Activated naive CD4-positive, alpha-beta T cell treated with anti-CD3 and anti-CD28 coated beads for 36 hours (primary cell): ENCODE results near the gene CRYAA. TPM values are rescaled to one million over a fixed set of nuclear protein-coding genes. Genes with fewer than 3 reads are reported as not detected.
"Not testable (repeated sequence)": the region's sequence is repeated elsewhere in the genome, so short reads cannot be mapped to it uniquely, and the experiment has no call there.

Source experiments
- CTCF ChIA-PET: fragments of 350-600 bp; sonication (Branson Sonifier 250); formaldehyde crosslinking; loops from one replicate; lab custom pipeline; 2021; ENCODE audit warnings: antibody characterized with exemption; lab: Charles Lee
- DNase-seq: peaks from one replicate; pipeline ENCODE4 v3.0.0-alpha.2; 2020
- H3K27ac Mint-ChIP-seq: one replicate; pipeline ENCODE4 v1.8.0; 2021; ENCODE audit warnings: mild to moderate bottlenecking, mixed read lengths
- H3K27me3 Mint-ChIP-seq: one replicate; pipeline ENCODE4 v1.8.0; 2021; ENCODE audit warnings: low read depth, mixed read lengths
- H3K36me3 Mint-ChIP-seq: one replicate; pipeline ENCODE4 v1.8.0; 2021; ENCODE audit warnings: low read depth, mixed read lengths
- H3K4me1 Mint-ChIP-seq: one replicate; pipeline ENCODE4 v1.8.0; 2021; ENCODE audit warnings: low read depth, mixed read lengths
- H3K4me3 Mint-ChIP-seq: one replicate; pipeline ENCODE4 v1.8.0; 2021; ENCODE audit warnings: mild to moderate bottlenecking, moderate library complexity, mixed read lengths
- H3K9me3 Mint-ChIP-seq: one replicate; pipeline ENCODE4 v1.8.0; 2021; ENCODE audit warnings: mixed read lengths
- intact Hi-C: fragments of 100-400 bp; cut with micrococcal nuclease; formaldehyde crosslinking; loops from one replicate; pipeline ENCODE4 v1.15.1; 2023
- total RNA-seq, 2 experiments: library from RNA; stranded (reverse); gene quantifications; one replicate each; pipeline ENCODE4 v1.2.3, GENCODE V29; 2021

The CRYAA gene
- total RNA-seq: not detected

GRCh38 chr21:43168708-43169107 is at the start of gene CRYAA:
Gene CRYAA, plus strand, starts transcription at chr21:43169008. Its CDS starts 92 bp downstream, at chr21:43169100.
- DNase-seq, H3K36me3 Mint-ChIP-seq, H3K4me3 Mint-ChIP-seq, CTCF ChIA-PET, H3K9me3 Mint-ChIP-seq, H3K27ac Mint-ChIP-seq, intact Hi-C loops, H3K27me3 Mint-ChIP-seq, H3K4me1 Mint-ChIP-seq: not testable (repeated sequence)

DNA sequence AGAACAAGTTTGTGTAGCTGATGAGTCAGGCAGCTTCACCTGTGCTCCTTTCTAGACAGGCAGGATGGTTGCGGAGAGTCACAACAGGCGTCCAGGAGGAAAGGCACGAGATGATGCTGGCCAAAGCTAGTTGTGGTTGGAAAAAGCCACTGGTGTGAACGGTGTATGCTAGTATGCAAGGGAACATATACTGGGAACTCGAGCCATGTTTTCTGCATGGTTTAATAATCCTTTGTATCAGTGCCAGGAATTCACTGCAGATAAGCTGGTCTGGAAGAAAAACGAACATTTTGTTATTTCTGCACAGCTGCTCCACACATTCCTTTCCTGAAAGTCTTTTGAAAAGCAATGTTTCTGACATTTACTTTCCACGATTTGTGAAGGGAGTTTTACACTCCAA is 38.7 kb upstream of the CRYAA start:
- H3K27ac Mint-ChIP-seq, H3K9me3 Mint-ChIP-seq, CTCF ChIA-PET, H3K36me3 Mint-ChIP-seq, DNase-seq, H3K4me3 Mint-ChIP-seq, H3K27me3 Mint-ChIP-seq, H3K4me1 Mint-ChIP-seq, intact Hi-C loops: not testable (repeated sequence)

- CTCF ChIA-PET, H3K4me3 Mint-ChIP-seq, H3K4me1 Mint-ChIP-seq, DNase-seq, H3K27ac Mint-ChIP-seq, H3K9me3 Mint-ChIP-seq, intact Hi-C loops, H3K27me3 Mint-ChIP-seq, H3K36me3 Mint-ChIP-seq: not testable (repeated sequence)
Observed at GRCh38 chr21:43134520-43134919, 34.3 kb upstream of the CRYAA start.

DNA sequence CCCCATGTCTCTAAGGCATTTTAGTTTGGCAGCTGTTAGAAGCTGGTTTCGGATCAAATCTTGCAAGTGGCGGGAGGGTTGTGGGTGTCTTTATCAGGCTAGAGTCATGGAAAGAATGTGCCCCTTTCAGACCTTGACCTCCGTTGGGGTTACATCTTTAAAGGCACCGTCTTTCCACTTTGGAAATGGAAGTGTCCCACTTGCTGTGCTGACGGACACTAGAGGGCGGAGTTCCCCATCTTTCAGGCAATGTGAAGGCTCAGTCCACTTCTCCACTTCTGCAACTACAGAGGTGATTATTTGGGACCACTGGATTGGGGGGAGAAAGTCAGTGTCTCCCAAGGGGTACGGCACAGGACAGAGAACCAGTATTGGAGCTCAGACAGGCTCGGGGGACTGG is 29.9 kb upstream of the CRYAA start:
- H3K9me3 Mint-ChIP-seq, H3K4me1 Mint-ChIP-seq, H3K36me3 Mint-ChIP-seq, intact Hi-C loops, CTCF ChIA-PET, DNase-seq, H3K27ac Mint-ChIP-seq, H3K27me3 Mint-ChIP-seq, H3K4me3 Mint-ChIP-seq: not testable (repeated sequence)

GRCh38 chr21:43141407-43141806 is 27.4 kb upstream of the CRYAA start:
- H3K4me3 Mint-ChIP-seq, H3K9me3 Mint-ChIP-seq, DNase-seq, H3K27me3 Mint-ChIP-seq, H3K27ac Mint-ChIP-seq, intact Hi-C loops, H3K4me1 Mint-ChIP-seq, CTCF ChIA-PET, H3K36me3 Mint-ChIP-seq: not testable (repeated sequence)

- H3K27me3 Mint-ChIP-seq, DNase-seq, H3K4me1 Mint-ChIP-seq, intact Hi-C loops, H3K36me3 Mint-ChIP-seq, H3K27ac Mint-ChIP-seq, H3K4me3 Mint-ChIP-seq, H3K9me3 Mint-ChIP-seq, CTCF ChIA-PET: not testable (repeated sequence)
Observed at GRCh38 chr21:43146637-43147036, 22.2 kb upstream of the CRYAA start.

- intact Hi-C loops, CTCF ChIA-PET: not testable (repeated sequence)
Observed at GRCh38 chr21:43147999-43148398, 20.8 kb upstream of the CRYAA start.

GRCh38 chr21:43149344-43149743 is 19.5 kb upstream of the CRYAA start:
- H3K9me3 Mint-ChIP-seq, intact Hi-C loops, H3K36me3 Mint-ChIP-seq, DNase-seq, H3K4me1 Mint-ChIP-seq, H3K27ac Mint-ChIP-seq, H3K4me3 Mint-ChIP-seq, CTCF ChIA-PET, H3K27me3 Mint-ChIP-seq: not testable (repeated sequence)

More at GRCh38 chr21:43147999-43148398, 20.8 kb upstream of the CRYAA start:
- H3K27me3 Mint-ChIP-seq, H3K36me3 Mint-ChIP-seq, H3K27ac Mint-ChIP-seq, H3K4me1 Mint-ChIP-seq, DNase-seq, H3K9me3 Mint-ChIP-seq, H3K4me3 Mint-ChIP-seq: not testable (repeated sequence)

DNA sequence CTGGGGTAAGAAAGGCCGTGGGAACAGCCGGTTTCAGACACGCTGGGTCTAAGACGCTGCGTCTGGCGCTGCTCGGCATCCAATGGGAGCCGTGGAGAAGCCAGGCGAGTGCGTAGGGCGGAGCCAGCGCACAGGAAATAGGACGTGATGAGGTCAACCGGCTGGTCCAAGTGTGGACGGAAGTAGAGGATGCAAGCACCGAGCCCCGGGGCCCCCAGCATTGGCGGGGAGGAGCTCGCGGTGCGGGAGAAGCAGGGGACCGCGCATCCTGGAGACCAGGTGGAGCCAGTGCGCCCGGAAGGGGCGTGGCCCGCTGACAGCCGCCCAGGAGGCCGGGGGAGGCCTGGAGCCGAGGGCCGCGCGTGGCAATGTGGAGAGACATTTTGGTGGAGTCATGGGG is 15.2 kb upstream of the CRYAA start:
- intact Hi-C loops, H3K4me3 Mint-ChIP-seq, H3K27ac Mint-ChIP-seq, H3K9me3 Mint-ChIP-seq, H3K27me3 Mint-ChIP-seq, H3K36me3 Mint-ChIP-seq, DNase-seq, CTCF ChIA-PET, H3K4me1 Mint-ChIP-seq: not testable (repeated sequence)

DNA sequence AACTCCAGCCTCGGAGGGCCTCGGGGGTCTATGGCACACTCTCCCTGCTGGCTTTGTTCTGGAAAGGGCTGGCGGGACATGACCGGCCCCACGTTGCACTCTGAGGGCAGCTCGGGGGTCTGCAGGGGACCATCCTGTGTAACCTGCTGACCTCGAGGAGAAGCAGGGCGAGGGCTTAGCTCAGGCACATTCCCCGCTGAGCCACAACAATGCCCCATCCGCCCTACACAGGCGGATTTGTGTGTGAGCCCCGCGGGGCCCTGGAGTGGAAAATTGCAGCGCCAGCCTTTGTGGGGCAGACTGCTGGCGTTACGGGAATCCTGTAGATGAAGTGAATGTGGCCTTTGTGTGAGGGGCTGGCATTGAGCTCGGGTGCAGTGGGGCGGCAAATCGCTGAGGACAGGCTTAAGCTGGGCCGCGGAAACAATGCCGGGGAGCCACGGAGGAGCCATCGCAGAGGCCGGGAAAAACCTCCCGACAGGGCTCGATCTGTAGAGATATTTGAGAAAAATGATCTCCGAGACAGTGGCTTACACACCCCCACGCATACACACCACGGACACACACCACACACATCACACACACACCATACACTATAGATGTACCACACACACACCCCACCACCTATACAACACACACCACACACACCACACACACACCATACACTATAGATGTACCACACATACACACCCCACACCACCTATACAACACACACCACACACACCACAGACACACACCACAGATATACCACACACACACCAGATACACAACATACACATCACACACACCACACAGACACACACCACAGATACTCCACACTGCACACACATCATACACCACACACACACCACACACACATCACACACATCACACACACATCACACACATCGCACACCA is 9.3 kb upstream of the CRYAA start:
- CTCF ChIA-PET, H3K27ac Mint-ChIP-seq: not testable (repeated sequence)

DNA sequence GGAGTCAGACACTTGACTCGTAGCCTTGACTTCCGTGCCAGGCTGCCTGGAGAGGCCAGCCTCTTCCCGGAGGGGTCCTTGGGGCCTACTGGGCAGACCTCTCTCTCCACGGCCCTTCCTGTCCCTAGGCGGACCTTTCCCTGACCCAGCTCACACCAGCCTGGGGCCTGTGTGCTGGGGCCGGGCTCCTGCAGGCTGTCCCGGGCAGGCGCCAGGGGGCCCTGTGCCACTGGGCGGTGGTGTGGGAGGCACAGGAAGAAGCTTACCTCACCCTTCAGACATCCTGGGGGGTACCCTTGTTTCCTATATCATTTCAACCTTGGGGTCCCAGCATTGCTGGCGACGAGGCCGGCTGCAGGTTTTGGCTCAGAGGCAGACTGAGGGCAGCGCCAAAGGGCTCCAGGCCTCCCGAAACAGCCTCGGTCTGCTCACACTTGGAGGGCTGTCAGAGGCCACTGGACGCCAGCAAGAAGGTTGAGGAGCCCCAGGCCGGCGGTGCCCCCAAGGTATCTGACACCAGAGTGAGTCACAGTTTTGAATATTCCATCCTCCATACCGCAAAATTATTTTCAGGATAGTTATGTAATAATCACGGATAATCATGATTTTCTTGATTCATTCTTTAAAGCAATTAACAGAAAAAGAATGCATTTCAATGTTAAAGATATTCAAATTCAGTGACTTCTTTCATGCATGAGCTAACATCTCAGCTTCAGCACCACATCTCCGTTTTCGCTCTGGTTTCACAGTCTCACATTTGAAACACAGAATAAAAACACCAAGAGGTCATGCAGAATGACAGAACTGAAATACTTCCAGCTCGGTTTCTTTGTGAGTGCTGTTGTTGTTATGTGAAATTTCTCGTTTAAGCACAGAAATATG is 6.7 kb upstream of the CRYAA start:
- CTCF ChIA-PET, H3K4me1 Mint-ChIP-seq, H3K27ac Mint-ChIP-seq, H3K9me3 Mint-ChIP-seq, H3K4me3 Mint-ChIP-seq, H3K27me3 Mint-ChIP-seq, H3K36me3 Mint-ChIP-seq, DNase-seq, intact Hi-C loops: not testable (repeated sequence)

More for the DNA sequence above, 9.3 kb upstream of the CRYAA start:
- H3K36me3 Mint-ChIP-seq, H3K9me3 Mint-ChIP-seq, H3K4me3 Mint-ChIP-seq, intact Hi-C loops, DNase-seq, H3K4me1 Mint-ChIP-seq, H3K27me3 Mint-ChIP-seq: not testable (repeated sequence)

DNA sequence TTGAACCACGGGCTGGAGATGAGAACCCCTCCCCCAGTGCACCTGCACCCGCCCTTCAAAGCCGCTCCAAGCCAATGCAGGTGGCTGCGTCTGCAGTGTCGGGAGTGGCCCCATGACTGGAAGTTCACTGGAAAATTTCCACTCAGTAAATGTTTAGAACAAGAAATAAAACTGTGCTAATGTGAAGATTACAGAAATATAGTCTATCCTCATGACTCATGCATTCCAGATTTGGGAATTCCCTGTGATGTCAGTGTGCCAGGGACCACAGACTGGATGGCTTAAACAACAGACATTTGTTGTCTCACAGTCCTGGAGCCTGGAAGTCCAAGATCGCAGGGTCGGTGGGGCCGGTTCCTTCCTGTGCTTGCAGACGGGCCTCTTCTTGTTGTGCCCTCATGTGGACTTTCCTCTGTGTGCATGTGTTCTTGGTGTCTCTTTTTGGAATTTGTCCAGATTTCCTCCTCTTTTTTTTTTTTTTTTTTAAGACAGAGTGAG is 6.1 kb upstream of the CRYAA start:
- H3K4me3 Mint-ChIP-seq, H3K36me3 Mint-ChIP-seq, H3K27me3 Mint-ChIP-seq, DNase-seq, H3K9me3 Mint-ChIP-seq, H3K27ac Mint-ChIP-seq, CTCF ChIA-PET, H3K4me1 Mint-ChIP-seq, intact Hi-C loops: not testable (repeated sequence)
